Left hindlimb (tissue), 1 donor: Measurements from ENCODE around the gene TCN1.
"Not testable (repeated sequence)": the region's sequence is repeated elsewhere in the genome, so short reads cannot be mapped to it uniquely, and the experiment has no call there.

Experiments used
- DNase-seq: peaks from one replicate; pipeline ENCODE4 v3.0.0-alpha.2; 2018

TCN1 gene, protein sequence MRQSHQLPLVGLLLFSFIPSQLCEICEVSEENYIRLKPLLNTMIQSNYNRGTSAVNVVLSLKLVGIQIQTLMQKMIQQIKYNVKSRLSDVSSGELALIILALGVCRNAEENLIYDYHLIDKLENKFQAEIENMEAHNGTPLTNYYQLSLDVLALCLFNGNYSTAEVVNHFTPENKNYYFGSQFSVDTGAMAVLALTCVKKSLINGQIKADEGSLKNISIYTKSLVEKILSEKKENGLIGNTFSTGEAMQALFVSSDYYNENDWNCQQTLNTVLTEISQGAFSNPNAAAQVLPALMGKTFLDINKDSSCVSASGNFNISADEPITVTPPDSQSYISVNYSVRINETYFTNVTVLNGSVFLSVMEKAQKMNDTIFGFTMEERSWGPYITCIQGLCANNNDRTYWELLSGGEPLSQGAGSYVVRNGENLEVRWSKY

DNA sequence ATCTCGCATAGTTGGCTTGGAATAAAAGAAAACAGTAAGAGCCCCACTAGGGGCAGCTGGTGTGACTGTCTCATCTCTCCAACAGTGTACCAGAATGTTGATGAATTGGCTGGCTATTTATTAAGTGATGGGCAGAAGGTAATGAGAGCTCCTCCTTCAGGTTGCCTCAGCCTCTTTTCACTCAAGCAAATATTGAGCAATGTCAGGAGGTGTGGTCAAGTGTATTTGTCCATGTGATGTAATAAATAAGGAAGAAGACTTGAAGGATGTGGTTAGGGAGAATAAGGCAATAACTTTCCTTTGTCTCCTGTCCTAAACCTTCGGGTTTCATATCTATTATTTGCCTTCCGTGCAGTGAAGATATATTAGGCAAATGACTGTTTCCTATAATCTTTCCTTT lies at the start of gene TCN1:
Gene TCN1, minus strand, starts transcription at position 91 of the 400 bp plus-strand sequence. Its CDS starts 17 bp downstream, at position 74.
- no peak for DNase-seq

DNA sequence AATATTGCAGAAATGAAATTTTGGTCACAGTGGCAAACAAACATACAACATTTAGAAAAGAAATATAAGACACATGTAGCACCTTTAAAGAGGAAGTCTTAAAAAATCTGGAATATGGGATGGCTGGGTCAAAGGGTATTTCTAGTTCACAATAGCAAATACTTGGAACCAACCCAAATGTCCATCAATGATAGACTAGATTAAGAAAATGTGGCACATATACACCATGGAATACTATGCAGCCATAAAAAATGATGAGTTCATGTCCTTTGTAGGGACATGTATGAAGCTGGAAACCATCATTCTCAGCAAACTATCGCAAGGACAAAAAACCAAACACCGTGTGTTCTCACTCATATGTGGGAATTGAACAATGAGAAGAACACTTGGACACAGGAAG lies 37.3 kb upstream of the TCN1 start:
- DNase-seq = not testable (repeated sequence)

DNA sequence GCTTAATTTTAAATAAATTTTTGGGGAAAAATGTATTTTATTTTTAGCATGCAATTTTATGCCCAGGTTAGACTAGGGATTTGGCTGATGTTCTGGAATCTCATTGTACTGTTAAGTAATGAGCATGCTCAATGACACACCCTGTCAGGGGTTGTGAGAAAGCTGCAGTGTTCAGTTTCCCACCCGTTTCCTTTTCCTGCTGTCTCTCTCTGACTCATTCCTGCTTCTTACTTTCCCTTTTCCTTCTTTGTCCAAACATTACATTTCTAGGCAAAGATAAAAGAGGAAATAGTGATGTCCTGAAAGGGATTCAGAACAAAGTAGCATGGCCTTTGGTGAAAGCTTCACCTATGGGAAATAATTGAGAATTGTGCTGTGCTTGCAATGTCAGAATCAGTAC lies 35.0 kb upstream of the TCN1 start:
- DNase-seq = no peak

DNA sequence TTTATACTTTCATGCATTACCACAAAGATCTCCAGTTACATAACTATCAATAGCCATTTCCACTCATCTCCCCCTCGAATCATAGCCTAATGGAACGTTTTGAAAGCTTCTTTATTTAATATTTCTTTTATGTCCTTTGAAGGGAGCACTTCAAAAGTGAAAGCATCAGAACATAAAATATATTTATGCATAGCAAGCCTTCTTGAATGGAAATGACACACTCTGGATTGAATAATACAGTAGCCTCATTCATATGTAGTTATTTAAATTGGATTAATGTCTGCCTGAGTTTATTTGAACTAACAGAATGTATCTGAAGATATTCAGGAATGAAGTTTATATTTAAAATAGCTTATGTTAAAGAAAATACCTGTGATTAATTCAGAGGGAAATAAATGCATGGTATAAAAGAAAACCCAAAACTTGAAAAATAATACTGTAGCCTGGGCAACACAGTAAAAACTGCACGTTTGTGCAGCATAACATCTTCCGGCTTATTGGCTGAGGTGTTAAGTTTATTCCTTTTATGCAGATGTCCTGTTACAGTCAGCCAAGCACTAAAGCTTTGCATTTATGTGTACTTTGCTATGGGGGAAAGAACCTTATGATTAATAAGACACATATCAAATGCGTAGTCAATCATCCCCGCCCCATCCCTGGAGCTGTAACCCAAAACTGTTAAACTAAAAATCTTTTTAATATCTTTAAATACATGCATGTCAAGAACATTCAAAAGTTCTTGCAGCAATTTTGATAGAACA lies 34.3 kb upstream of the TCN1 start:
- no peak for DNase-seq

DNA sequence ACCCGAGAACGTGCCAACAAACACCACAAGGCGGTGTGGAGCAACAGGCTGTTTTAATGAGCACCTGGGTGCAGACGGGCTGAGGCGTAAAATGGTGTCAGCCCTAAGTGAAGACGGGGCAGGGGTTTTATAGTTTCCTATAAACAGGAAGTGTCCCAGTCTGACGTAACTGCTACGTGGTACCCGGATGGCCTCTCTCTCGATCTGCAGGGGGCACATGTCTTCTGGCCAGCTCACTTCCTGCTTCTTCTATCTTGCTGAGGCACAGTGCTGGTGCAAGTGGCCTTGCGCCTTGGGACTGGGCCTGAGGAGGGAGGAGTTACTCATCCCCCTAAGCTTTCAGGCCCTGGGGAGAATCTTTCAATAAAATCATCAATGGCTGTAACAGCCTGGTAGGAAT lies 33.2 kb upstream of the TCN1 start:
- no peak for DNase-seq

DNA sequence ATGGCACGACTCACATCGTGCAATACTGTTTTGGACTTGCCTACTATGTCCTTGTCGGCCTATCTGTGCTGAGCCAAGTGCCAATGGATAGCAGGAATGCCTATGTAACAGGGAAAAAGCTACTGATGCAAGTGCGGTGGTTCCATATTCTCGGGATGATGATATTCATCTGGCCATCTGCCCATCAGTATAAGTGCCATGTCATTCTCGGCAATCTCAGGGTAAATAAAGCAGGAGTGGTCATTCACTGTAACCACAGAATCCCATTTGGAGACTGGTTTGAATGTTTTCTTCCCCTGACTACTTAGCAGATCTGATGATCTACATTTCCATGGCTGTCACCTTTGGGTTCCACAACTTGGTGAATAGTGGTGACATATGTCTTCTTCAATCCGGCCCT lies 32.4 kb upstream of the TCN1 start:
- no peak for DNase-seq

DNA sequence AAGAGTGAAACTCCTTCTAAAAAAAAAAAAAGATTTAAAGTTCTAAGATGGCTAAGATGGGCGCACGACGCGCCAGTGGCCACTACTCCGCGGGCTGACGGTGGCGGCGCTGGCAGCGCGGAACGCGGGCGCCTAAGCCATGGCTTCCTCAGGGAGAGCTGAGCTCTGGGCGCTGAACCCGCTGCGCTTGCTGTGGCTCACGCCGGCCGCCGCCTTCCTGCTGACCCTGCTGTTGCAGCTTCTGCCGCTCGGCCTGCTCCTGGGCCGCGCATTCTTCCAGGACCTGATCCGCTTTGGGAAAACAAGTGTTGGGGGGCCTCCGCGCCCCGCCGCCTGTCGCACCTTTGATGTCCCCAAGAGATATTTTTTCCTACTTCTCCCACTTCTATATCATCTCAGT lies 31.8 kb upstream of the TCN1 start:
- DNase-seq = no peak

DNA sequence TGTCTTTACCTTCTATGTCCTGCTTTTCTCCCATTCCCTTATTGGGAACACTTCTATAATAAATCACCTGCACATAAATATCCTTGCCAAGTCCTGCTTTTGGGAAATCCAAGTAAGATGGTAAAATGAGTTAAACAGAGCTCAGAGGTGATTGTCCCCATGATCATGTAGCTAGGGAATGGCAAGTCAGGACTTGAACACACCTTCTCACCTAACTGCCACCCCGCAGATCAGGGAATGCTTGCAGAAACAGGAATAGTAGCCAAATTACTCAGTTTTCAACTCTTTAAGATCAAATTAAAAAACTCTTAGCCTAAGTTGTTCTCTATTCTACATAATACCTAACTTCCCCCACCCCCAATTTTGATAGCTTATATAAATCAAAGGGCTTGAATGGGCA lies 28.3 kb upstream of the TCN1 start:
- no peak for DNase-seq

DNA sequence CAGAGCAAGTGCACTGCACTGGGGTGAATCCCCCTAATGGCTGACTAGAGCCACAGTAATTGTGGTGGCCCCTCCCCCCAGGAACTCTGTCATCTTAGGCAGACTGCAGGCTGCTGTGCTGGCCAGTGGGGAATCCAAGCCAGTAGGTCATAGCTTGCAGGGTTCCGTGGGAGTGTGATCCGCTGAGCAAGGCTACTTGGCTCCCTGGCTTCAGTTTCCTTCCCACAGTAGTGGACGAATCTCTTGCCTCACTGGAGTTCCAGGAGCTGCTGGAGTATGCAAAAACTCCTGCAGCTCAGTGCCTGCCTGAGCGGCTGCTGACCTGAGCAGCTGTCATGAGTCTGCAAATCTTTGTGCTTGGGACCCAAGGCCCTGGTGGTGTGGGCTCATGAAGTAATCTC lies 25.5 kb upstream of the TCN1 start:
- no peak for DNase-seq

DNA sequence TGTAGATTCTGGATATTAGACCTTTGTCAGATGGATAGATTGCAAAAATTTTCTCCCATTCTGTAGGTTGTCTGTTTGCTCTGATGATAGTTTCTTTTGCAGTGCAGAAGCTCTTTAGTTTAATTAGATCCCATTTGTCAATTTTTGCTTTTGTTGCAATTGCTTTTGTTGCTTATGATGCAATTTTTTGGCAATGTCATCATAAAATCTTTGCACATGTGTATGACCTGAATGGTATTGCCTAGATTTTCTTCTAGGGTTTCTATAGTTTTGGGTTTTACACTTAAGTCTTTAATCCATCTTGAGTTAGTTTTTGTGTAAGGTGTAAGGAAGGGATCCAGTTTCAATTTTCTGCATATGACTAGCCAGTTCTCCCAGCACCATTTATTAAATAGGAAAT lies 20.9 kb upstream of the TCN1 start:
- not testable (repeated sequence) for DNase-seq

DNA sequence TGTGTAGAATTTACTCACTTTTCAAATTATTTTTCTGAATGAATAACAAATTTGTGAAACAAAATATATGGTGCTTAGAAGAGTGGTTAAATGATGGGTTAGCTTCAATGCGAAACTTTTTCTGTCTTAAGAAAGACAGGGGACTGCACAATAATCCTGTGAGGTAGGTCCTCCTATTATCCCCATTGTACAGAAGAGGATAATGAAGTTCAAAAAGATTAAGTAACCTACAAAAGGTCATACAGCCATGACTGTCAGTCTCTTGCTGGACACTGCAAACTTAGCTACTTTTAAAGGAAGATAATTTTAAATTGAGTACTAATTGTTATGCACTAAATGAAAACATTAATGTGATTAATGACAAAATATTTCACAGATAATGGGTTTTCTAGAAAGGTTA lies 17.3 kb upstream of the TCN1 start:
- no peak for DNase-seq

DNA sequence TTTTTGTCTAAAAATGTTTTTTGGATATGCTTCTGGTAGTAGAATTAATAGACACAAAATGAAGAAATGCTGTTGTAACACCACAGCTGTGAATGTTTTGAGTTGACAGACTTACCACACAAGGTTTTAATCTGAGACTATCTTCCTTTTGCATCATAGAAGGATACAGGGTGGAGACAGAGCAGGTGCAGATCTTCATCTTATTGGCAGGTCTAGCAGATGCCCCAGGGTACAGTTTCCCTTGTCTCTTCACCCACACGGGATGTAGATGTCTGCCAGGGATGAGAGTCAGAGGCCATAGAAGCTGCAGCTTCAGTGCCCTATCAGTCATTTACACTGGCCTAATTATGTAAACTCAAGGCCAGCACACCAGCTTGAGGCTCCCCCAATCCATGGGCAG lies 13.3 kb upstream of the TCN1 start:
- no peak for DNase-seq

DNA sequence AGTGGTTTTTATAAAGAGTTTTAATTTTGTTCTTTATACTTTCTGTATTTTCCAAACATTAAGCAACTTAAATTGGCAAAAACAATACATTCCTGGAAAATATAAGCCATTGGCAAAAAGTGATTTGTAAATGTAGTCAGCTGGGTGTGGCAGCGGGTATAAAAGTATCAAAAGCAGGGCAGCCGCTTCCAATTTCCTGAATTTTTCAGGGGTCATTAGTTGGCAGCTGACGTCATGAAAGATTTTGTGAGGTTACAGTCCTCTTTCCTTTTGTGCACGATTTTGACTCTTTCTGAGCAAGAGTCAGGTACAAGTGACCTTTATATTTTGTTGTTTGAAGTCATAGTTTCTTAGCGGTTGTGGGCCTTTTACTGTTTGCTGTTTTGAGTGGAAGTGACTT lies 12.3 kb upstream of the TCN1 start, which contains the start of gene OOSP3:
Gene OOSP3, plus strand, starts transcription at position 208 of the 400 bp plus-strand sequence. Its CDS starts 27 bp downstream, at position 235.
- DNase-seq = no peak

DNA sequence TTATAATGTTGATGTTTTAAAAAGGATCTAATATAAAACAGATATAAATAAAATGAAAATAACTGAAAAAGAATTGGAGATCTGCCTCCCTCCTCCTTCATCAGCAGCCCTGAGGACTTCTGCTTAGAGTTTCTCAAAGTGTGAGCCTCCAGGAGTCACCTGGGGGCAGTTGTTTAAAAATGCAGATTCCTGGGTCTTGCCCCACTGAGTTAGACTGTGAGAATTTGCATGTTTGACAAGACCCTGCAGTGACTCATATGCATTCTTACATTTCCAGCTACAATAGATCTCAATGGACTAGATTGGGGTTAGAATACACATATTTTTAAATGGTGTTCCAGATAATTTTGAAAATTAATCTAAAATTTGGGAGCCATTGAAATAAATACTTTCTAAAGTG lies 11.5 kb upstream of the TCN1 start:
- no peak for DNase-seq

DNA sequence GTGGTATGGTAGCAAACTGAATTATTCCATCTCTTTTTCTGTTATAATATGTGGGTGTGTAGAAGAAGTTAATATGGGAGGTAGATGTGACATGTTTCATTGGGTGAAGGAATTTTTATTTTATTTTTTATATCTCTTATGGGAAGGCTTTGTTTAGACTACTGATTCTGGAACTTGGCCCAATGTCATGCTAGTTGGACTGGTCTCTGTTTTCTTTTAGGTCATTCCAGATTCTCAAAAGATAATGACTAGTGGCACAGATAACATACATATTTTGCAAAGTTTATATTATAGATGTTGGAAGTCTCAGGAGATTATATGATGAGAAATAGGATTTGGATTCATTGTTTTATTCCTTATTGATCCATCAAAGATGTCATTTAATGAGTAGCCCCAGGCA lies 11.0 kb upstream of the TCN1 start:
- no peak for DNase-seq

DNA sequence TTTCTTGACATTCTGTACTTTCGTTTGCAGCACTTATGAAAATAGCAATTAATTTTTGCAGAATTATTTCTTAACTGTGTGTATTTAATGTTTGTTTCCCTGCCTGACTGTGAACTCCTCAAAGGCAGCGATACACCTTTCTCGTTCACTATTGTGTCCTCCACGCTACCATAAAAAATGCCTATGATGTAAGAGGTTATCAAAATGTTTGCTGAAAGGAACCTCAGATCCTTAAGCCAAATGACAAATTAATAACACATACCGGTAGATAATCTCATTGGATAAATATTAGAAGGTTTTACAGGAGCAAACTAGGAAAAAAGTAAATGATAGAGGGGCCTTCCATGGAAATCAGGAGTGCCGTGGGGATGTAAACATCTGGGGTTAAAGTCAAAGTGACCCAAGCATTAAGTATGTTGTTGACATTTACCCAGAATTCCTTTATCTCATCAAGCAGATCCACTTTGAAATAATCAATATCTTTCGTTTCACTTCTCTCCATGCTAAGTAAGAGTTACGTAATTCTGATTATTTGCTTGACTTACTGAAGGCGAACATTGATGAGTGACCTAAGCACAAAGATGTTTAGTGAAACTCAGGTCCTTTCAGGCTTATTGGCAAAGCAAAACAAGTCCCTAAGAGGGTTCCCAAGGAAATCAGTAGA lies 9.7 kb upstream of the TCN1 start:
- DNase-seq = no peak

DNA sequence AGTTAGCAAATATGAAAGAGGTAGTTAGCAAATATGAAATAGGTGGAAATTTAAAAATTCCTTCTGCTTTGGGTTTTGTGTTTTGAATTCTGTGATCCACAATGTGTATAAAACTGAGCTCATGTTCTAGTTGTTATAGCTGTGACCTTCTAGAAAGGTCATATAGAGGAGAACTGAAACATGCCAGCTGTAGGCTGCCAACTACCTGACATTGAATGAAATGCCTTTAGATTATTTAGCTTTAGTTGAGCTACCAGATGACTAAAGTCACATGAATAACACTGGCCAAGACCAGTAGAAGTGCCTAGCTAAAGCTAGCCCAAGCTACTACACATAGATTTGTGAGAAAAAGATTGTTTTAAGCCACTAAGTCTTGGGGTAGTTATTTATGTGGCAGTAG lies 5.8 kb upstream of the TCN1 start:
- DNase-seq = no peak

DNA sequence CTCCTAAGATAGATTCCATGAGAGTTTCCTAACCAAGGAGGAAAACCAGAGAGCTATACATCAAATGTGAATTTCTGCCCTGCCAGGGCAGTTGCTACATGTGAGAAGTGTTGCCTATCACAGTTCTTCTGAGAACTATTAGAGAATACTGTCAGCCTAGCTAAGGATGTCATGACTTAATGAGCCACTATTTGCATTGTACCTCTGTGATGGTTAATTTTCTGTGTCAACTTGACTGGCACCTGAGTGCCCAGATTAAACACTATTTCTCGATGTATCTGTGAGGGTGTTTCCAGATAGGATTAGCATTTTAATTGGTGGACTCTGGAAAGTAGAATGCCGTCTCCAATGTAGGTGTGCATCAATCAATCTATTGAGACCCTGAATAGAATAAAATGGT lies 1.7 kb upstream of the TCN1 start:
- DNase-seq = no peak

DNA sequence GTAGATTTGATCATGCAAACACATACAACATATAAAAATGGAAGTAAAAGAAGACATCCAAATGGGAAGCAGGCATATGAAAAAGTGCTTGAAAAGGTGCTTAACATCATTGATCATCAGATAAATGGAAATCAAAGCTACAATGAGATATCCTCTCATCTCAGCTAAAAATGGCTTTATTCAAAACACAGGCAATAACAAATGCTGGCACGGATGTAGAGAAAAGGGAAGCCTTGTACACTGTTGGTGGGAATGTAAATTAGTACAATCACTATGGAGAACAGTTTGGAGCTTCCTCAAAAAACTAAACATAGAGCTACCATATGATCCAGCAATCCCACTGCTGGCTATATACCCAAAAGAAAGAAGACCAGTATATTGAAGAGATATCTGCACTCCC lies 549 bp upstream of the TCN1 start:
- DNase-seq = no peak

DNA sequence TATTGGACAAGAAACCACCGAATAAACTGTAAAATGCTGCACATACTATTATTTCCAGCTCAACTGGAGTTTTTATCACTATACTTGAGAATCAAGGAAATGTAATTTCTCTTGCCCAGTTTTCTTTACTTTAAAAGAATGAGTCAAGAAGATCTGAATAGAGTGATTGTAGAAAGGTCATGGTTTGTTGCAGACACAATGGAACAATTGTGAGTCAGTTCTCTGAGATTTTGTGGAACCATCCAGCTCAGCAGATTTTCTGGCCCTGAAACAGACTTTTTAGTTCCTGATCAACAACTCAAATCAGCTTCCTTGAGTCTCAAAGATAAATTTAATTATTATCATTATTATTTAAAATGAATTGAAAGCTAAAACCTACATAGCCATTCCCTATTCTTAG lies 1.3 kb downstream of the TCN1 start:
- no peak for DNase-seq

DNA sequence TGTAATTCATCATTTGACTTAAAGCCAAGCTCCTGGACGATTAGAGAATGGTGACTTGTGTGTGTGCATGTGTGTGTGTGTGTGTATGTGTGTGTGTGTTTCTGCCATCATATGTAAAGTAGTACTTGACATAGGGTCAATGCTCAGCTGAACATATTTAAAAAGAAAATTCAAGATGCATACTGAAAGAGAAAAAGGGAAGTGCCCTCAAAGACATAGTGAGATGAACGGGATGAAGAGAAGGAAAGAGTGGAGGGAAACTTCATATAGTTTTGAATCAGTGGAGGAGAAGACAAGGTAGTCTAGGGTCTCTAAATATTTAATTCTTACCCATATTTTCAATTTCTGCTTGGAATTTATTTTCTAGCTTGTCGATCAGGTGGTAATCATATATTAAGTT lies 4.0 kb downstream of the TCN1 start:
- DNase-seq = no peak

DNA sequence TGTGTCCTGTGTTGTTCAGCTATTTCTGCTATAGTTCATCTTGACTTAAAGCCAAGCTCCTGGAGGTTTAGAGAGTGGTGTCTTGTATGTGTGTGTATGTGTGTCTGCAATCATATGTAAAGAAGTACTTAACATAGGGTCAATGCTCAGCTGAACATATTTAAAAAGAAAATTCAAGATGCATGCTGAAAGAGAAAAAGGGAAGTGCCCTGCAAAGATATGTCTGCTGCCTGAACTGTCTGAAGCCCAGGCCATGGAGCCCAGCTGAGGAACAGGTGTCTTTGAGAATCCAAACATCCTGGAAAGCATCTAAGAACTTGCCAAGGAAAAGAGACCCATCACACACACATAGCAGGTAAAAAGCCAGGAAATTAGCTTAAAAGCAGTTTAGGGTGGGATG lies 6.6 kb downstream of the TCN1 start:
- no peak for DNase-seq
